Mammary epithelial cell (primary cell): ENCODE results near the gene THBD.

Experiments
- EZH2 ChIP-seq: IDR thresholded peaks from 2 replicates; pipeline ENCODE4 v1.6.1; 2012; ENCODE audit warnings: low read length, inconsistent platforms, borderline replicate concordance
- TF ChIP-seq, protein P1 (sequence below), 2 donors: IDR thresholded peaks in 1 of 2; conservative IDR thresholded peaks in 1 of 2; 2 replicates each; pipeline ENCODE4 v1.5.1; 2011 to 2012; ENCODE audit warnings: inconsistent platforms in 2 of 2, low read length in 2 of 2, mild to moderate bottlenecking in 2 of 2, control low read depth in 1 of 2, low read depth in 1 of 2; ENCODE audit not compliant: insufficient read depth in 1 of 2; ENCODE audit errors: extremely low read depth in 1 of 2

DNA sequence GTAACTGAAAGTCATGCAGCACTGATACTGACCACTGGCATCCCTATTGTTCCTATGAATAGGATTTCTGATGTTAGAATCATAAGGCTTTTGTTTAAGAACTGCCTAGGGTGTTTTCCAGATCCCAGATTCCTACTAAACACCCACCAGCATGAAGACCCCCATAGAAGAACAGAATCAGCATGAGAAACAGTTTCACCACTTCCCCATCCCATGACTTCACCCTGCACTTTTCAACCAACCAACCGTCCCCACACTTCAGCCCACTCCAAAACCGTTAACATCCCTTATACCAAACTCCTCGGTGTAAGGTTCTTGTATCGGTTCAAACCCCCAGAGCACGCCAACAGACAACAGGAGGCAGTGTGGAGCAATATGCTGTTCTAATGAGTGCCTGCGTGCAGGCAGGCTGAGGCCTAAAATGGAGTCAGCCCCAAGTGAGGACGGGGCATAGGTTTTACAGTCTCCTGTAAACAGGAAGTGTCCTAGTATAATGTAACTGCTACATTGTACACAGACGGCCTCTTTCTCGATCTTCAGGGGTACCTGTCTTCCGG lies 25.8 kb downstream of the THBD start:
- TF ChIP-seq, protein P1, sequence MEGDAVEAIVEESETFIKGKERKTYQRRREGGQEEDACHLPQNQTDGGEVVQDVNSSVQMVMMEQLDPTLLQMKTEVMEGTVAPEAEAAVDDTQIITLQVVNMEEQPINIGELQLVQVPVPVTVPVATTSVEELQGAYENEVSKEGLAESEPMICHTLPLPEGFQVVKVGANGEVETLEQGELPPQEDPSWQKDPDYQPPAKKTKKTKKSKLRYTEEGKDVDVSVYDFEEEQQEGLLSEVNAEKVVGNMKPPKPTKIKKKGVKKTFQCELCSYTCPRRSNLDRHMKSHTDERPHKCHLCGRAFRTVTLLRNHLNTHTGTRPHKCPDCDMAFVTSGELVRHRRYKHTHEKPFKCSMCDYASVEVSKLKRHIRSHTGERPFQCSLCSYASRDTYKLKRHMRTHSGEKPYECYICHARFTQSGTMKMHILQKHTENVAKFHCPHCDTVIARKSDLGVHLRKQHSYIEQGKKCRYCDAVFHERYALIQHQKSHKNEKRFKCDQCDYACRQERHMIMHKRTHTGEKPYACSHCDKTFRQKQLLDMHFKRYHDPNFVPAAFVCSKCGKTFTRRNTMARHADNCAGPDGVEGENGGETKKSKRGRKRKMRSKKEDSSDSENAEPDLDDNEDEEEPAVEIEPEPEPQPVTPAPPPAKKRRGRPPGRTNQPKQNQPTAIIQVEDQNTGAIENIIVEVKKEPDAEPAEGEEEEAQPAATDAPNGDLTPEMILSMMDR (conservative IDR thresholded peaks at IDR 0.05 in 1 of 2, IDR thresholded peaks at IDR 0.05 in 1 of 2; ENCODE audit: extremely low read depth in 1 of 2, insufficient read depth in 1 of 2, low read depth in 1 of 2, low read length in 2 of 2): no peak
- TF ChIP-seq EZH2: no peak
